DOHH2 (cell line): ENCODE data around the gene ZNF521.

Source experiments
- CTCF ChIP-seq: fragments of 200-600 bp; sonication (generic); IDR thresholded peaks from one replicate; pipeline ENCODE4 v1.5.1; 2014; ENCODE audit warnings: antibody characterized with exemption, mild to moderate bottlenecking, low read depth, low read length; ENCODE audit not compliant: poor library complexity, severe bottlenecking
- EZH2phosphoT487 ChIP-seq: fragments of 200-600 bp; sonication (generic); IDR thresholded peaks from 2 replicates; pipeline ENCODE4 v1.6.1; 2017; ENCODE audit warnings: borderline replicate concordance, mild to moderate bottlenecking, antibody characterized with exemption, low read length, moderate library complexity, mixed read lengths

- TF ChIP-seq CTCF (no peak), EZH2phosphoT487 (no peak)
Observed at GRCh38 chr18:25052511-25052921, 299.4 kb downstream of the ZNF521 start.
